MM.1S (cell line): ENCODE measurements around the gene MOGAT3.

ENCODE experiments used
- CTCF ChIP-seq: fragments of 300-600 bp; sonication (generic); IDR thresholded peaks from 2 replicates; pipeline ENCODE4 v1.5.1; 2016; ENCODE audit warnings: antibody characterized with exemption, low read length, mixed read lengths
- EZH2 ChIP-seq: fragments of 300-600 bp; sonication (generic); optimal IDR thresholded peaks from 2 replicates; pipeline ENCODE3; 2017; ENCODE audit warnings: low read depth, mild to moderate bottlenecking, antibody characterized with exemption, low read length, mixed read lengths

GRCh38 chr7:101208794-101209193 is 8.0 kb upstream of the MOGAT3 start:
- TF ChIP-seq CTCF = no peak
- no peak for TF ChIP-seq EZH2
